Measurements from ENCODE around the gene HLA-DPB1.
"Not testable (repeated sequence)": the region's sequence is repeated elsewhere in the genome, so short reads cannot be mapped to it uniquely, and the experiment has no call there.

Gene HLA-DPB1

GRCh38 chr6:33071569-33071968 is 4.2 kb upstream of the HLA-DPB1 start:
- no peak for DNase-seq

GRCh38 chr6:33072508-33073100 is 3.2 kb upstream of the HLA-DPB1 start:
- DNase-seq, result no peak

DNA sequence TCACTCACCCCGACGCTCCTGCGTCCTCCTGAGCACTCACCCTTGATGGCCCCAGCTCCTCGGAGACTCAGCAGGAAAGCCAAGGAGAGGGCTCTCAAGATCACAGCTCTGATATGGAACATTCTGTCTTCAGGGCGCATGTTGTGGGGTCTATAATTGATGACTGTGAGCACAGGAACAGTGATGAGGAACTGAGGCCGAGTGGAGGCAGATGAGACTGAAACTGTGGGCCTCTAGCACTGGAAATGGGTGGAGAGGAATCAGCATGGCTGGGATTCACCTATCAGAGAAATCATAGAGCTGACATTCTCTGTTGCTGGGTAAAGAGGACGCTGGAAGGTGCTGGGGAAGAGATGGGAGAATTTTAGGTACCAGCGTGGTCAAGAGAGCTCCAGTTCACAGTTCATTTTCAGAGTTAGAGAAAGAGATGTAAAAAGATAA is 2.3 kb upstream of the HLA-DPB1 start, which contains the start of gene HLA-DPA1:
TSS of gene HLA-DPA1 (minus strand) at position 219 of the 441 bp plus-strand sequence.
- peak; percentile 8 for DNase-seq

- DNase-seq, result no peak
Measured at GRCh38 chr6:33075208-33075567, 602 bp upstream of the HLA-DPB1 start.

DNA sequence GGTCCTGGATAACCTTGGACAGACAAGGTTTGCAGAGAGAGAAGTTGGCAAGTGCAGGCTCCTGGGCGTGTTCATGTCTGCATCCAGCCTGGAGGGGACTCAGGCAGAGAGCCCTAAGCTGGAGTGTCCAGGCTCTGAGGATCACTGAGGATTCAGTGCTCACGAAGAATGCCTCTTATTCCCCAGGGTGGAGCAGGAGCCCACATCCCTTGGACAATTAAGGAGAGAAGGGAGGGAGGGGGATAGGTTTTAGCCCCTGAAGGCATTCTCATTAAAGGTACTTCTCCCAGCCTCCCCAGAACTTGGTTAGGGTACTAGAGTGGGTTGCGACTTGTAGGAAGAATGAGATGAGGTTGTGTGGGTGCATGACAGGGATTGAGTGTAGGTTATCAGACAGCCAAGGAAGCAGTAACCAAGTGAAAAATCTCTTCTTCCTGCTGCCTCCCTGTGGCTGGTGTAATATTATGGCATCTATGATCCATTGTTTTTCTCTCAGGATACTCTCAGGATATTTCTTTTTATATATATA is 680 bp downstream of the HLA-DPB1 start:
- DNase-seq, result no peak

DNA sequence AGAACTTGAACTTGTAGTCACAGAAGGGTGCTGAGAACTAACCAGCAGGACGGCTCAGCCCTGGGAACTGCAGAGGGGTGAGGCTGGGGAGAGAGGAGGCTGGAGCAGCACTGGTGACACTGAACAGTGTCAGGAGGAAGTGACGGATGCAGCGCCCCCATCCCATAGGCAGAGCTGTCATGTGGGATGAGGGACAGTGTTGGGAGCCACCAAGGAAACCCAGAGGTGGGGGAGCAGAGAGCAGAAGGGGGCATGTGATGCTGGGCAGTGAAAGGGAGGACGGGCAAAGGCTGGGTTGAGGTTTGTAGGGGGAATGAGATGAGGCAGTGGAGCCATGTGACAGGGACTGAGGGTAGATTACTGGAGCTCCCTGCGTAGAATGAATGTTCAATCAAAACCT is 2.1 kb downstream of the HLA-DPB1 start:
- no peak for DNase-seq

DNA sequence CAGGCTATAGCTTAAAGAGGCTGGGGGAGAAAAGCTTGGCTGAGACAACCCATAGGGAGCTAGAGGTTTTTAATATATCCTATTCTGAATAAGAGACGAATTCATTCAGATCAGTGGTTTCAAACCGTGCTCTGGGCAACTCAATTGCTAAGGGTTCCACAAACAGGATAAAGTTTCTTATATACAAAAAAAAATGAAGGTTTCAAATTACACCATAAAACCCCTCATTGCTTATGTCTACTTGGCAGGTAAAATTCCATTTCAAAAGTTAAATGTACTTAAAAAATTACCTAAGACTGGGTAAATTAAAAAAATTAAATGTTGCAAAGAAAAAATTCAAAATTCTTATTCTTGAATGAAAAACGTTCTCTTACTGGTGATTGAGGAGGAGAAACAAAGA is 2.7 kb downstream of the HLA-DPB1 start:
- DNase-seq, result no peak

- no peak for DNase-seq
Measured at GRCh38 chr6:33078919-33079521, 3.2 kb downstream of the HLA-DPB1 start.

DNA sequence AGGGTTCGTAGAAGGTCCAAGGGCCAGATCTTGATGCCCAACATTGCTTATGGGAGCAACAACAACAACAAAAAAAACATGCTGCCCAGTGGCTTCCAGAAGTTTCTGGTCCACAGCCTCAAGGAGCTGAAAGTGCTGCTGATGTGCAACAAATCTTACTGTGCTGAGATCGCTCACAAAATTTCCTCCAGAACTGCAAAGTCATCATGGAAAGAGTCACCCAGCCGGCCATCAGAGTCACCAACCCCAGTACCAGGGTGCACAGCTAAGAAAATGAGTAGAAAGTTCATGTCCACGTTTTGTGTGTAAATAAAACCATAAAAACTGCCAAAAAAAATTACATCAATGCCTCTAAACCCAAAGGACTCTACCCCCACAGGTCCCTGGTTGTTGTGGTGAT is 3.8 kb downstream of the HLA-DPB1 start:
- no peak for DNase-seq

DNA sequence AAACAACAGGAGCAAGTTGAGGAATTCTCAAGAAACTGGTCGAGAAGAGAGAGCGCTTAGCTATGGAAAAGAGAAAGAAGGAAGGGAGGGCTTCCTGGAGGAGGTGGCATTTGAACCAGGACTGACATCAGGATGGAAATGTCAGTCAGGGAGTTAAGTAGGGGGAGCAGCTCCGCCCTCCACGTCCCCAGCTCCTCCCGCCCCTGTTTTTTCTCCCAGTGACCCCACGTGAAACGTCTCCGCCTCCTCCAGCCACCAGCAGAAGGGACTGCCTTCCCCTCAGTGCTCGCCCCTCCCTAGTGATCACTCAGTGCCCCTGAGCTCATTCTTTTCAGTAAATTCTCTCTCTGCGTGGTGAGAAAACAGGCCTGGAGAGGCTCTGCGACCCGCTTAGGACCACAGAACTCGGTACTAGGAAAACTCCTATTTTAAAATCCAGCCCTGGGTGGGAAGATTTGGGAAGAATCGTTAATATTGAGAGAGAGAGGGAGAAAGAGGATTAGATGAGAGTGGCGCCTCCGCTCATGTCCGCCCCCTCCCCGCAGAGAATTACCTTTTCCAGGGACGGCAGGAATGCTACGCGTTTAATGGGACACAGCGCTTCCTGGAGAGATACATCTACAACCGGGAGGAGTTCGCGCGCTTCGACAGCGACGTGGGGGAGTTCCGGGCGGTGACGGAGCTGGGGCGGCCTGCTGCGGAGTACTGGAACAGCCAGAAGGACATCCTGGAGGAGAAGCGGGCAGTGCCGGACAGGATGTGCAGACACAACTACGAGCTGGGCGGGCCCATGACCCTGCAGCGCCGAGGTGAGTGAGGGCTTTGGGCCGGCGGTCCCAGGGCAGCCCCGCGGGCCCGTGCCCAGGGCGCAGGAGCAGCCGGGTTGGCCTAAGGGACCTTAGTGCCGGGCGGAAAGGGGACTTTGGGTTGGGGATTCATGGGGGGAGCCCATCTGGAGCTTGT is 4.6 kb downstream of the HLA-DPB1 start:
- no peak for DNase-seq

DNA sequence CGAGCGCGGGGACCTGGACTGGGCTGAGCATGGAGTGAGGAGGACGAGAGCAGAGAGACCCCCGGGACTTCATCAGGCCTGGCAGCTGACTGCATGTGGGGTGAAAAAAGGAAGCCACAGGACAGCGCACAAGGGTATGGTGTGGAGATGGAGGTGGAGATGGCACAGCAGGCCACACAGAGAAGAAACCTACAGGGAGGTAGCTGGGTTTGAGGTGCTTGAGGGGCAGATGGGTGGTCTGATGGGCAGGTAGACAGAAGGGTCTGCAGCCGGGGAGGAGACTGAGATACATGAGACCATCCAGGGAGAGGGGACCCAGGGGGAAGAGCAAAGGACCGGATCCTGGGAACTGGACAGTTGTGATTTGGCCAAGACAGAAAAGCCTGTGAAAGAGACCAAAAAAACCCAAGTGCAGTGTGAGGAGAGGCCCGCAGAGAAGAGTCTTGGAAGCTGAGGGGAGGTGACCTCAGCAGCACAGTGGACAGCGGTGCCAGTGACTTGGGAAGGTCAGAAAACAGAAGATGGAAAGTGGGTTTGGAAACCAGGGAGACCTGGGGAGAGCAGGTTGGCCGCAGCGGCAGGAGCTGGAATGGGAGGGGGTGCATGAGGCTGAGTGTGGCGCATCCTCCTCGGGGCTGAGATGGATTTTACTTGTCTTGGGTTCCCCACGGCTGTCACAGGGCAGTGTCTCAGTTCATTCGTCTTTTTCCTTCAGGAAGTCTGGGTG is 5.5 kb downstream of the HLA-DPB1 start:
- no peak for DNase-seq

DNA sequence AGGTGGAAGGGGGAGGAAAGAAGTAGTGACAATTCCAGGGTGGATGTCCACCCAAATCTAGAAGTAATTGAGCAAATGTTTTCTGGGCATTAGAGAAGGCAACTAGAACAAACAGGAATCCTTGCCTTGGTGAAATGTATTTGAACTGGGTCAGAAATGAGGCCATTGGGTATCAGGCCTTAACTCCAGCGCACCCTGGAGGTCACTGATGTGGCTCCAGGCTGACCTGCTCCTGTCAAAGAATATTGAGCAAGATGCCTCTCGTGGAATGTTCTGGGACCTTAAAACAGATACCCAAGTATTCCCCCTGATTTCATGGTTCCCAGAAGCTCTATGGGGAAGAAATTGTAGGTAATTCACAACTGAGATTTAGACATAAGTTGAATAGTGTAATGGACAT is 6.9 kb downstream of the HLA-DPB1 start:
- no peak for DNase-seq

- no peak for DNase-seq
Measured at GRCh38 chr6:33085627-33086026, 9.8 kb downstream of the HLA-DPB1 start.

GRCh38 chr6:33088258-33088930 is 12.6 kb downstream of the HLA-DPB1 start:
- no peak for DNase-seq

GRCh38 chr6:33088931-33089620 is 13.3 kb downstream of the HLA-DPB1 start:
- no peak for DNase-seq

DNA sequence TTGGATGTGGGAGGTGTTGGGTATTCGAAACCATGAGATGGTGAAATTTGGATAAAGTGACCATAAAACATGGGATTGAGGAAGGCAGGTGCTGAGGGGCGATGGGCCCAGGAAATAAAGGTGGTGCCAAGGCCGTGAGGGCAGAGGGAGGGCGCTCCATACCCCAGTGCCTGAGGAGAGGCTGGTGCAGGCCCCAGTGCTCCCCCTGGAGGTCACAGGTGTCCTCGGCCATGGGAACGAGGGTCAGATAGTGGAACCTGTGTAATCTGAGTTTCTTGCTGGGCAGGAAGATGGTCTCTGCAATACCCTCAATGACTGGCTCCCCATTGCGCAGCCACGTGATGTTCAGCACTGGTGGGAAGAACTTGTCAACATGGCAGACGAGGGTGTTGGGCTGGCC is 16.2 kb downstream of the HLA-DPB1 start:
- DNase-seq, result peak; percentile 43

GRCh38 chr6:33092385-33092784 is 16.6 kb downstream of the HLA-DPB1 start:
- DNase-seq, result no peak

GRCh38 chr6:33093855-33094254 is 18.1 kb downstream of the HLA-DPB1 start:
- no peak for DNase-seq

GRCh38 chr6:33095681-33096080 is 19.9 kb downstream of the HLA-DPB1 start:
- DNase-seq, result no peak

DNA sequence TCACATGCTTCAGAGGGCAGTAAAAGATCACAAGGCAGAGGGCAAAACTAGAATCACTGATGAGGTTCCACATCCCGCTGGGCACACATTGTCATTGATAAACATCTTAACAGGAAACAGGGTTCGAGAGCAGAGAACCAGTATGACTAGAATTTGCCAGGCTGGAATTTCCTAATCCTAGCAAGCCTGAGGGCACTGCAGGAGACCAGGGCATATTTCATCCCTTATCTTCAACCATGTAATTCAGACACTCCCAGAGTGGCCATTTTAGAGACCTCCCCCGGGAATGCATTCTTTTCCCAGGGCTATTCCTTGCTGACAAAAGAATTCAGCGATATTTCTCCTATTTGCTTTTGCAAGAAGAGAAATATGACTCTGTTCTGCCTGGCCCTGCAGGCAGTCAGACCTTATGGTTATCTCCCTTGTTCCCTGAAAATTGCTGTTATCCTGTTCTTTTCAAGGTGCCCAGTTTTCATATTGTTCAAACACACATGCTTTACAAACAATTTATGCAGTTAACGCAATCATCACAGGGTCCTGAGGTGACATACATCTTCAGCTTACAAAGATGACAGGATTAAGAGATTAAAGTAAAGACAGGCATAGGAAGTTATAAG is 25.4 kb downstream of the HLA-DPB1 start:
- DNase-seq, result not testable (repeated sequence)

DNA sequence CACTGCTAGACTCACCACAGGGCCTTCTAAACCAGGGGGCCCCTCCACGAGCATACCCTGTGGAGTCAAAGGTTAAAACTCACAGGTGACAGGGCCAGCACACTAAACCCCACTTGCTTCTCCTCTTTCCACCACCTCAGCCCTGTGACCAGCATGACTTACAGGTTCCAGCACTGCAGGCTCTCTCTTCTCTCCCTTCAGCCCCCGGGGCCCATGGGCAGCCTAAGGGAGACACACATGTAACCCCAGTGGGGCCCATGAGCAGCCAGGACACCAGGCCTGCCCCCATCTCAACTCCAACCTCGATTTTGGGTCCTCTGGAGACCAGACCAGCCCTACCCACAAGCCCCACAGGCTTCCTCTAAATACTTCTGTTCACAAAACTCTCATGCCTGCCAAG is 28.0 kb downstream of the HLA-DPB1 start:
- DNase-seq, result no peak

All from effector CD4-positive, alpha-beta T cell (primary cell).